Measurements from ENCODE around the gene MAD1L1. TPM values are rescaled to one million over a fixed set of nuclear protein-coding genes. Genes with fewer than 3 reads are reported as not detected.

The MAD1L1 gene
- total and polyA plus RNA-seq, 2 of the 8 experiments (the other 6 are each of a cell fraction or from before 2014, with no cell fraction given): 40.4 to 44.6 TPM

- Histone ChIP-seq H3K9me3 (ENCODE audit: insufficient read depth in 2 of 2, low read depth in 1 of 2, low read length in 1 of 2) (no peaks in the 10 kb centered on the region), H3K23me2 (ENCODE audit: low read depth, low read length) (no peaks in the 10 kb centered on the region), H2BK20ac (ENCODE audit: low read length) (no peak overlapping the region), H4K8ac (ENCODE audit: extremely low read depth, insufficient read depth, low read length) (no peak overlapping the region), H2BK5ac (ENCODE audit: low read depth, low read length) (no peak overlapping the region), H3K23ac (ENCODE audit: insufficient read length) (no peak overlapping the region), H3K4me3 (ENCODE audit: extremely low read depth in 1 of 4, insufficient read depth in 2 of 4, low read depth in 3 of 4, low read length in 4 of 4) (no peak overlapping the region), H4K91ac (replicated peaks; ENCODE audit: insufficient read length, low read length) (no peak overlapping the region), H2AFZ (ENCODE audit: low read length) (no peak overlapping the region), H3K56ac (replicated peaks; ENCODE audit: insufficient read length, low read depth, low read length) (no peak overlapping the region), H2BK120ac (replicated peaks; ENCODE audit: low read depth, low read length) (no peak overlapping the region), H3K79me2 (ENCODE audit: control insufficient read depth in 1 of 2, insufficient read depth in 2 of 2, low read length in 2 of 2) (peaks cover 0 to 3% of the 10 kb centered on the region in 2 experiments; a peak in 1 of 4 replicates), H3K27me3 (replicated peaks in 1 of 4; ENCODE audit: control insufficient read depth in 3 of 4, extremely low read depth in 1 of 4, insufficient read depth in 3 of 4, low read length in 3 of 4) (no peaks in the 10 kb centered on the region), H2BK15ac (ENCODE audit: low read length) (no peak overlapping the region), H3K79me1 (ENCODE audit: low read depth, low read length) (peaks cover 4% of the 10 kb centered on the region; the same call in 1 of the 2 replicates), H3K9ac (replicated peaks in 1 of 4; ENCODE audit: extremely low read depth in 1 of 4, low read depth in 3 of 4, low read length in 3 of 4) (no peak overlapping the region), H3K4me2 (ENCODE audit: insufficient read depth in 1 of 2, low read depth in 2 of 2, low read length in 2 of 2) (no peak overlapping the region), H3K18ac (ENCODE audit: extremely low read depth, low read length) (no peak overlapping the region), H2AK5ac (ENCODE audit: low read depth, low read length) (no peak overlapping the region), H3K4me1 (replicated peaks in 1 of 4; ENCODE audit: control insufficient read depth in 3 of 4, insufficient read depth in 4 of 4, low read length in 3 of 4) (no peaks in the 10 kb centered on the region), H4K20me1 (replicated peaks in 1 of 2; ENCODE audit: control insufficient read depth in 1 of 2, insufficient read depth in 2 of 2, low read length in 2 of 2) (peaks cover 12 to 24% of the 10 kb centered on the region in 2 experiments), H2BK12ac (ENCODE audit: low read depth, low read length) (no peak overlapping the region), H4K5ac (ENCODE audit: insufficient read length, low read depth, low read length) (no peak overlapping the region), H3K4ac (replicated peaks; ENCODE audit: insufficient read length, low read depth, low read length) (no peak overlapping the region), H3K14ac (ENCODE audit: insufficient read length) (no peak overlapping the region), H3K36me3 (ENCODE audit: control insufficient read depth in 2 of 4, insufficient read depth in 4 of 4, low read length in 3 of 4) (peaks cover 4 to 18% (median 10%) of the 10 kb centered on the region in 4 experiments; a peak in 6 of 8 replicates), H3K27ac (ENCODE audit: low read depth, low read length) (no peak overlapping the region)
- FAIRE-seq: no peak
- DNase-seq (ENCODE audit: low read depth in 1 of 2, low spot score in 2 of 2): no peak
- WGBS, 2 experiments (ENCODE audit: extremely low coverage in 1 of 2, insufficient coverage in 1 of 2, insufficient read length in 1 of 2, insufficient replicate concordance in 2 of 2, low coverage in 1 of 2, low lambda C conversion rate in 2 of 2, missing lambda C conversion rate in 1 of 2): 93% methylated on average over 16 of the region's 16 CpGs; no CpG with 5 or more reads in 1 of the 2 experiments
- CTCF ChIA-PET (ENCODE audit: partially characterized antibody): interaction anchor here (0.7 to 0.9 kb wide), 2 partner anchors 77 to 143 kb away, joined by 3 read pairs; no protein-coding TSS in a partner anchor
- POLR2A ChIA-PET (ENCODE audit: partially characterized antibody): no interaction called here
- TF ChIP-seq CBX8 (IDR thresholded peaks at IDR 0.05; ENCODE audit: borderline replicate concordance, low read depth, low read length): no peak
- TF ChIP-seq YY1 (IDR thresholded peaks at IDR 0.05; ENCODE audit: low read depth, low read length): no peak
- no peak for TF ChIP-seq TEAD4 (IDR thresholded peaks at IDR 0.05; ENCODE audit: low read depth, low read length)
These were observed 27.5 kb downstream of the MAD1L1 start for GRCh38 chr7:2205036-2205780.
